Prostate gland (tissue), 2 donors: ENCODE data around the gene SPANXN2. TPM values are rescaled to one million over a fixed set of nuclear protein-coding genes. Genes with fewer than 3 reads are reported as not detected.
"Not testable (repeated sequence)": the region's sequence is repeated elsewhere in the genome, so short reads cannot be mapped to it uniquely, and the experiment has no call there.

Experiments
- DNase-seq: peaks from one replicate; pipeline ENCODE4 v3.0.0-alpha.2; 2019; ENCODE audit warnings: low spot score
- H3K27ac ChIP-seq, 2 donors: fragments of 200-600 bp; sonication (generic); 2 replicates each; pipeline ENCODE4 v1.5.1; 2017 to 2019
- H3K27me3 ChIP-seq: fragments of 200-600 bp; sonication (generic); replicated peaks from 2 replicates; pipeline ENCODE4 v1.5.1; 2019; ENCODE audit not compliant: insufficient read depth
- H3K36me3 ChIP-seq, 2 donors: fragments of 200-600 bp; sonication (generic); 1 replicate in 1 of 2; 2 replicates in 1 of 2; pipeline versions ENCODE4 v1.5.1 to v1.8.1; 2017 to 2019
- H3K4me1 ChIP-seq: fragments of 200-600 bp; sonication (generic); replicated peaks from 2 replicates; pipeline ENCODE4 v1.5.1; 2019
- H3K4me3 ChIP-seq, 2 donors: fragments of 200-600 bp; sonication (generic); 2 replicates each; pipeline ENCODE4 v1.5.1; 2017 to 2019
- H3K9me3 ChIP-seq: fragments of 200-600 bp; sonication (generic); 2 replicates; pipeline ENCODE4 v1.5.1; 2017
- POLR2A ChIP-seq: fragments of 450-650 bp; IDR thresholded peaks from one replicate; pipeline ENCODE4 v1.6.1; 2016; ENCODE audit warnings: antibody characterized with exemption, mild to moderate bottlenecking
- POLR2AphosphoS5 ChIP-seq: sonication (generic); formaldehyde crosslinking; IDR thresholded peaks from one replicate; pipeline ENCODE4 v1.6.1; 2017; ENCODE audit warnings: antibody characterized with exemption
- WGBS: methylation state at CpG from one replicate; pipeline ENCODE4 v1.1.5; 2018; 5-methylcytosine and 5-hydroxymethylcytosine counted together
- intact Hi-C: fragments of 100-400 bp; cut with DNase I; formaldehyde crosslinking; loops from one replicate; pipeline ENCODE4 v1.14.2; 2022
- total RNA-seq, 2 donors: library from RNA; depleted of rRNA; stranded (reverse); fragments of >200 nt; gene quantifications; one replicate each; pipeline ENCODE4 v1.1.0, GENCODE V29; 2016
- TF ChIP-seq, protein P1 (sequence below), 4 experiments: fragments of 200-600 bp in 2 of 4; fragments of 450-650 bp in 2 of 4; sonication (generic) in 2 of 4; IDR thresholded peaks; 1 replicate in 3 of 4; 2 replicates in 1 of 4; pipeline ENCODE4 v1.5.1; 2016 to 2019; ENCODE audit warnings: antibody characterized with exemption in 4 of 4, mild to moderate bottlenecking in 2 of 4, moderate library complexity in 2 of 4

Gene SPANXN2, protein sequence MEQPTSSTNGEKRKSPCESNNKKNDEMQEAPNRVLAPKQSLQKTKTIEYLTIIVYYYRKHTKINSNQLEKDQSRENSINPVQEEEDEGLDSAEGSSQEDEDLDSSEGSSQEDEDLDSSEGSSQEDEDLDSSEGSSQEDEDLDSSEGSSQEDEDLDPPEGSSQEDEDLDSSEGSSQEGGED
- total RNA-seq, result under 1 TPM in 1 of 2 donors, not detected in 1; 0.40 TPM

DNA sequence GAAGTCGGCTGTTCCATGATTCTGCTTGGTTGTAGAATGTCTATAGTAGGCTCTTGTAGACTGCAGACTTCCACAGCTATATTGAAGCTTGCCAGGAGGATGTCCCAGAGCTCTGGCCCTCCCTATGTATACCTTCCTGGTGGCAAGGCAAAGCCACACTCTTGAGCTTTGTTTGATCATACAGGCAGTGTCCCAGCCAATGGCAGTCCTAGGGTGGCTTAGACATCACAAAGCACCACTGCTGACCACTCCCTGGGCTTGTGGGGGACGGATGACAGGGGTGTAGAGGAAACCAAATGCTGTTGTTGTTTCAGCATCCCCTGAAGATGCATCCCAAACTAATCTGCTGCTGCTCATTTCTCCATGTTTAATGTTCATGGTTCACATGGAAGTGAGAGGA is at the start of gene SPANXN2:
Gene SPANXN2 (minus strand): TSS at position 101 of the 400 bp plus-strand sequence. CDS start 84 bp downstream, at position 17.
- H3K9me3 ChIP-seq, H3K27me3 ChIP-seq, H3K4me3 ChIP-seq, H3K4me1 ChIP-seq, H3K27ac ChIP-seq, DNase-seq, intact Hi-C loops, H3K36me3 ChIP-seq: not testable (repeated sequence)
- WGBS, result 55% methylated on average over 2 of the region's 2 CpGs

DNA sequence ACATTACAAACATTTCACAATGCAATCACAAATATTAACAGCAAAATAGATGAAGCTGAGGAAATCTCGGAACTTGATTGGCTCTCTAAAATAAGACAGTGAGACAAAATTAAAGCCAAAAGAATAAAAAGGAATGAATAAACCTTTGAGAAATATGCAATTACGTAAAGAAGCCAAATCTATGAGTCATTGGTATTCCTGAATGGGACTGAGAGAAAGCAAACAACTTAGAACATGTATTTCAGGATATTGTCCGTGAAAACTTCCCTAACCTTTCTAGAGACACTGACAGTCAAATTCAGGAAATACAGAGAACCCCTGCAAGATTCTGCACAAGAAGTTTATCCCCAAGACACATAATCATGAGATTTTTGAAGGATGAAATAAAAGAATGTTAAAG is 48.4 kb upstream of the SPANXN2 start:
- no peak overlapping the region for H3K4me3 ChIP-seq
- H3K9me3 ChIP-seq, result no peaks in the 10 kb centered on the region
- no peak for DNase-seq
- no peak overlapping the region for H3K27ac ChIP-seq
- H3K4me1 ChIP-seq, result no peaks in the 10 kb centered on the region
- intact Hi-C loops, result no loop called here
- TF ChIP-seq POLR2AphosphoS5 (no peak), POLR2A (no peak)
- TF ChIP-seq, protein P1, sequence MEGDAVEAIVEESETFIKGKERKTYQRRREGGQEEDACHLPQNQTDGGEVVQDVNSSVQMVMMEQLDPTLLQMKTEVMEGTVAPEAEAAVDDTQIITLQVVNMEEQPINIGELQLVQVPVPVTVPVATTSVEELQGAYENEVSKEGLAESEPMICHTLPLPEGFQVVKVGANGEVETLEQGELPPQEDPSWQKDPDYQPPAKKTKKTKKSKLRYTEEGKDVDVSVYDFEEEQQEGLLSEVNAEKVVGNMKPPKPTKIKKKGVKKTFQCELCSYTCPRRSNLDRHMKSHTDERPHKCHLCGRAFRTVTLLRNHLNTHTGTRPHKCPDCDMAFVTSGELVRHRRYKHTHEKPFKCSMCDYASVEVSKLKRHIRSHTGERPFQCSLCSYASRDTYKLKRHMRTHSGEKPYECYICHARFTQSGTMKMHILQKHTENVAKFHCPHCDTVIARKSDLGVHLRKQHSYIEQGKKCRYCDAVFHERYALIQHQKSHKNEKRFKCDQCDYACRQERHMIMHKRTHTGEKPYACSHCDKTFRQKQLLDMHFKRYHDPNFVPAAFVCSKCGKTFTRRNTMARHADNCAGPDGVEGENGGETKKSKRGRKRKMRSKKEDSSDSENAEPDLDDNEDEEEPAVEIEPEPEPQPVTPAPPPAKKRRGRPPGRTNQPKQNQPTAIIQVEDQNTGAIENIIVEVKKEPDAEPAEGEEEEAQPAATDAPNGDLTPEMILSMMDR (IDR thresholded peaks at IDR 0.05), result no peak
- H3K27me3 ChIP-seq, result no peaks in the 10 kb centered on the region
- H3K36me3 ChIP-seq, result no peaks in the 10 kb centered on the region
- WGBS, result 56% methylated on average over 3 of the region's 3 CpGs

DNA sequence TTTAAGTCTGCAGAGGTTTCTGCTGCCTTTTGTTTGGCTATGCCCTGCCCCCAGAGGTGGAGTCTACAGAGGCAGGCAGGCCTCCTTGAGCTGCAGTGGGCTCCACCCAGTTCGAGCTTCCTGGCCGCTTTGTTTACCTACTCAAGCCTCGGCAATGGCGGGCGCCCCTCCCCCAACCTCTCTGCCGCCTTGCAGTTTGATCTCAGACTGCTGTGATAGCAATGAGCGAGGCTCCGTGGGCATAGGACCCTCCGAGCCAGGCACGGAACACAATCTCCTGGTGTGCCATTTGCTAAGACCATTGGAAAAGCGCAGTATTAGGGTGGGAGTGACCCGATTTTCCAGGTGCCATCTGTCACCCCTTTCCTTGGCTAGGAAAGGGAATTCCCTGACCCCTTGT is 47.2 kb upstream of the SPANXN2 start:
- H3K4me3 ChIP-seq, H3K27me3 ChIP-seq, H3K36me3 ChIP-seq, H3K9me3 ChIP-seq, DNase-seq, H3K27ac ChIP-seq, intact Hi-C loops, H3K4me1 ChIP-seq: not testable (repeated sequence)
- 93% methylated on average over 12 of the region's 12 CpGs for WGBS

DNA sequence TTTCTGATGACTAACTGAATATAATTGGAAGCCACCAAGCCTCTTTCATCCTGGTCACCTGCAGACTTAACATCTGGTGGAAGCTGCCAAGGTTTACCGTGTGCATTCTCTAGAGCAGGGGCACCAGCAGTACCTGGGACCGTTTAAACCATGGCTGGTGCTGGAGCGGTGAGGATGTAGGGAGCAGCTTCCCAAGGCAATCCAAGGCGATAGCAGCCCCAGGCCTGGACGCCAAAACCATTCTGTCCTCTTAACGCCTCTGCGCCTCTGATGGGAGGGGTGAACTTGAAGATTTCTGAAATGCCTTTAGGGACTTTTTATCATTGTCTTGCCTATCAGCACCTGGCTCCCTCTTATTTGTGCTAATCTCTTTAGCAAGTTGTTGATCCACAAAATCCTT is 37.3 kb upstream of the SPANXN2 start:
- DNase-seq, result no peak
- Histone ChIP-seq H3K4me1 (no peaks in the 10 kb centered on the region), H3K27ac (no peak overlapping the region), H3K27me3 (no peaks in the 10 kb centered on the region), H3K36me3 (no peaks in the 10 kb centered on the region), H3K9me3 (no peaks in the 10 kb centered on the region), H3K4me3 (no peak overlapping the region)
- 89% methylated on average over 4 of the region's 7 CpGs for WGBS
- TF ChIP-seq POLR2AphosphoS5 (no peak), POLR2A (no peak)
- TF ChIP-seq, protein P1 (IDR thresholded peaks at IDR 0.05), result no peak
- intact Hi-C loops, result no loop called here

DNA sequence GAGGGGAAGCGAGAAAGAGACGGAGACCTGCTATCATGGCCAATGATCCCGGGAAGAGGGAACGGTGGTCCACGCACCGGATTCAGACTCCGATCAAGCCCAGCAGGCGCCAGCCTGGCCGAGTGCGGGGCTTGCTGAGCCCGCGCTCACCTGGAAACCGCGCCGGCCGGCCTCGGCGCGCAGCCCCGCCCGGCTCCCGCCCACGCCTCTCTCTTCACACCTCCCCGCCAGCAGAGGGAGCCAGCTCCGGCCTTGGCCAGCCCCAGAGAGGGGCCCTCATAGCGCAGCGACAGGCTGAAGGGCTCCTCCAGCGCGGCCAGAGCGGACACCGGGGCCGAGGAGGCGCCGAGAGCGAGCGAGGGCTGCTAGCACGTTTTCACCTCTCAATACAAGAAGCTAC is 36.8 kb upstream of the SPANXN2 start:
- H3K4me3 ChIP-seq, result no peak overlapping the region
- WGBS, result 98% methylated on average over 34 of the region's 37 CpGs
- DNase-seq, result no peak

DNA sequence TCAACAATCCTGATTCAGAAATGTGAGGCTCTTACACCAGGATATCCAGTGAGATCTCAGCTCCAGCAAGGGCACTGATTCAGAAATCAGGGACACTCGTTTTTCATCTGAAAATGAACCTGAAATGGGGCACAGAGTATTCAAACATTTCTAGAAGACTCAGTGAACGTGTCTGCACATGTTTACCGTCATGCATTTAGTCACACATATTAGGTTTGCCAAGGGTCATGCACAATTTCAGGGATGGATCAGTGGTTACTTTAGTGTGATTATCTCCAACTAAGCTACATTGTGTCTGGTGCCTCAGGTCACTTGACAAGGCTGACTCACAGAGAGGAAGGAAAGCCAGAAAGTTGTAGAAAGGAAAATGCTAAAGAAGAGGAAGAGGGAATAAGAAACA is 33.6 kb upstream of the SPANXN2 start:
- H3K9me3 ChIP-seq, result no peaks in the 10 kb centered on the region
- no peak overlapping the region for H3K4me3 ChIP-seq
- no peaks in the 10 kb centered on the region for H3K4me1 ChIP-seq
- TF ChIP-seq, protein P1 (IDR thresholded peaks at IDR 0.05), result no peak
- TF ChIP-seq POLR2A (no peak), POLR2AphosphoS5 (no peak)
- H3K27me3 ChIP-seq, result no peaks in the 10 kb centered on the region
- 50% methylated on average over 3 of the region's 3 CpGs for WGBS
- H3K36me3 ChIP-seq, result no peaks in the 10 kb centered on the region
- no peak overlapping the region for H3K27ac ChIP-seq
- intact Hi-C loops, result no loop called here
- DNase-seq, result no peak

More for the DNA sequence above, 36.8 kb upstream of the SPANXN2 start:
- no peaks in the 10 kb centered on the region for H3K4me1 ChIP-seq
- TF ChIP-seq, protein P1 (IDR thresholded peaks at IDR 0.05), result no peak
- no peak for TF ChIP-seq POLR2A
- no peak for TF ChIP-seq POLR2AphosphoS5
- H3K27me3 ChIP-seq, result no peaks in the 10 kb centered on the region
- H3K36me3 ChIP-seq, result no peaks in the 10 kb centered on the region
- H3K27ac ChIP-seq, result no peak overlapping the region
- intact Hi-C loops, result no loop called here
- no peaks in the 10 kb centered on the region for H3K9me3 ChIP-seq
